Upper lobe of left lung (tissue), 6 donors: ENCODE results near the gene PIP5K1C. TPM values are rescaled to one million over a fixed set of nuclear protein-coding genes. Genes with fewer than 3 reads are reported as not detected.

Experiments used
- ATAC-seq, 2 donors: fragments of 200-7000 bp; cut with Tn5 transposase; one replicate each; pipeline ENCODE4 v1.9.1; 2022; ENCODE audit warnings: mild to moderate bottlenecking in 2 of 2, moderate library complexity in 2 of 2; ENCODE audit not compliant: low FRiP score in 2 of 2
- DNase-seq, 2 donors: peaks; one replicate each; pipeline ENCODE4 v3.0.0-alpha.2; 2019 to 2020
- H3K27ac ChIP-seq, 4 donors: fragments of 200-600 bp; sonication (generic); one replicate each; pipeline ENCODE4 v1.5.1; 2016 to 2019
- H3K27me3 ChIP-seq, 4 donors: fragments of 200-600 bp; sonication (generic); one replicate each; pipeline ENCODE4 v1.5.1; 2017 to 2019
- H3K36me3 ChIP-seq, 4 donors: fragments of 200-600 bp; sonication (generic); one replicate each; pipeline ENCODE4 v1.5.1; 2016 to 2019
- H3K4me1 ChIP-seq, 4 donors: fragments of 200-600 bp; sonication (generic); one replicate each; pipeline ENCODE4 v1.5.1; 2018 to 2019
- H3K4me3 ChIP-seq, 4 donors: fragments of 200-600 bp; sonication (generic); one replicate each; pipeline ENCODE4 v1.5.1; 2017 to 2019; ENCODE audit warnings: mild to moderate bottlenecking in 2 of 4, moderate library complexity in 1 of 4
- H3K9me3 ChIP-seq, 4 donors: fragments of 200-600 bp; sonication (generic); one replicate each; pipeline ENCODE4 v1.5.1; 2018 to 2019
- CTCF ChIP-seq, 6 experiments: fragments of 450-650 bp in 4 of 6; fragments of 200-600 bp in 2 of 6; sonication (generic) in 2 of 6; IDR thresholded peaks; one replicate each; pipeline ENCODE4 v1.5.1; 2016 to 2019; ENCODE audit warnings: antibody characterized with exemption in 6 of 6
- EP300 ChIP-seq, 4 donors: sonication (generic); formaldehyde crosslinking; IDR thresholded peaks; one replicate each; pipeline ENCODE4 v1.5.1; 2017; ENCODE audit warnings: antibody characterized with exemption in 4 of 4, control low read depth in 2 of 4
- POLR2A ChIP-seq, 4 donors: fragments of 450-650 bp; IDR thresholded peaks; one replicate each; pipeline ENCODE4 v1.5.1; 2016 to 2017; ENCODE audit warnings: antibody characterized with exemption in 4 of 4, mild to moderate bottlenecking in 2 of 4
- POLR2AphosphoS5 ChIP-seq, 2 donors: sonication (generic); formaldehyde crosslinking; IDR thresholded peaks; one replicate each; pipeline ENCODE4 v1.5.1; 2017; ENCODE audit warnings: antibody characterized with exemption in 2 of 2
- WGBS, 2 donors: methylation state at CpG; one replicate each; pipeline ENCODE4 v1.1.5; 2017 to 2018; 5-methylcytosine and 5-hydroxymethylcytosine counted together
- total RNA-seq, 6 donors: library from RNA; depleted of rRNA in 4 of 6; stranded (reverse); fragments of >200 nt in 4 of 6; gene quantifications; one replicate each; pipeline versions ENCODE4 v1.1.0 to v1.2.1, GENCODE V29; 2016 to 2021
- donor health status: DM: no; HTN: no; CAD: no; lungs with moderate emphysema.
- donor health status: DM: no; HTN: yes; CAD: no; lungs with severe emphysema.

The PIP5K1C gene
- total RNA-seq, 6 donors from 2014 or later = 24.6 to 64.1 (median 43.1) TPM

GRCh38 chr19:3736106-3736724, 35.9 kb upstream of the PIP5K1C start:
- peaks cover 4 to 22% (median 9%) of the 10 kb centered on the region in 4 donors for H3K36me3 ChIP-seq
- DNase-seq = no peak
- 81 to 86% methylated on average over 8 to 21 of the region's 21 CpGs for WGBS, 2 donors
- ATAC-seq = no peak
- H3K9me3 ChIP-seq = no peaks in the 10 kb centered on the region
- H3K4me1 ChIP-seq = no peaks in the 10 kb centered on the region
- no peak overlapping the region for H3K27ac ChIP-seq
- no peak overlapping the region for H3K4me3 ChIP-seq
- H3K27me3 ChIP-seq = no peaks in the 10 kb centered on the region
- no peak for TF ChIP-seq CTCF (IDR thresholded peaks at IDR 0.05)
- no peak for TF ChIP-seq EP300 (IDR thresholded peaks at IDR 0.05)
- no peak for TF ChIP-seq POLR2A (IDR thresholded peaks at IDR 0.05)
- TF ChIP-seq POLR2AphosphoS5 (IDR thresholded peaks at IDR 0.05) = no peak

- Histone ChIP-seq H3K27ac (no peak overlapping the region), H3K9me3 (peaks cover 0 to 1% (median 0%) of the 10 kb centered on the region in 4 donors), H3K36me3 (peaks cover 4 to 14% (median 6%) of the 10 kb centered on the region in 4 donors), H3K4me3 (no peak overlapping the region), H3K4me1 (no peaks in the 10 kb centered on the region), H3K27me3 (no peaks in the 10 kb centered on the region)
- no peak for TF ChIP-seq EP300 (IDR thresholded peaks at IDR 0.05)
- TF ChIP-seq CTCF (IDR thresholded peaks at IDR 0.05) = no peak
- no peak for TF ChIP-seq POLR2AphosphoS5 (IDR thresholded peaks at IDR 0.05)
- no peak for TF ChIP-seq POLR2A (IDR thresholded peaks at IDR 0.05)
- no peak for DNase-seq
- no peak for ATAC-seq
- WGBS, 2 donors = 89 to 90% methylated on average over 14 of the region's 14 CpGs
Measured at GRCh38 chr19:3734310-3734600, 34.0 kb upstream of the PIP5K1C start.

GRCh38 chr19:3733549-3734309, 33.5 kb upstream of the PIP5K1C start:
- Histone ChIP-seq H3K27ac (no peak overlapping the region), H3K36me3 (peaks cover 4 to 14% (median 6%) of the 10 kb centered on the region in 4 donors), H3K4me3 (no peak overlapping the region), H3K9me3 (peaks cover 0 to 4% (median 0%) of the 10 kb centered on the region in 4 donors), H3K4me1 (no peaks in the 10 kb centered on the region), H3K27me3 (no peaks in the 10 kb centered on the region)
- DNase-seq = no peak
- no peak for TF ChIP-seq CTCF (IDR thresholded peaks at IDR 0.05)
- no peak for TF ChIP-seq POLR2A (IDR thresholded peaks at IDR 0.05)
- no peak for TF ChIP-seq EP300 (IDR thresholded peaks at IDR 0.05)
- no peak for TF ChIP-seq POLR2AphosphoS5 (IDR thresholded peaks at IDR 0.05)
- WGBS, 2 donors = 72 to 87% methylated on average over 20 of the region's 20 CpGs
- ATAC-seq = no peak

GRCh38 chr19:3732108-3732507, 31.8 kb upstream of the PIP5K1C start:
- WGBS, 2 donors = 94% methylated on average over 1 of the region's 1 CpG; no CpG with 5 or more reads in 1 of the 2 donors
- no peaks in the 10 kb centered on the region for H3K27me3 ChIP-seq
- no peak for TF ChIP-seq POLR2A (IDR thresholded peaks at IDR 0.05)
- no peak for TF ChIP-seq POLR2AphosphoS5 (IDR thresholded peaks at IDR 0.05)
- no peak for TF ChIP-seq CTCF (IDR thresholded peaks at IDR 0.05)
- no peak for TF ChIP-seq EP300 (IDR thresholded peaks at IDR 0.05)
- H3K36me3 ChIP-seq = peaks cover 0 to 8% (median 5%) of the 10 kb centered on the region in 4 donors
- H3K4me3 ChIP-seq = no peak overlapping the region
- peaks cover 0 to 4% (median 0%) of the 10 kb centered on the region in 4 donors for H3K9me3 ChIP-seq
- H3K27ac ChIP-seq = no peak overlapping the region
- DNase-seq (no peak), ATAC-seq (no peak)
- H3K4me1 ChIP-seq = no peaks in the 10 kb centered on the region
